PC-9 (cell line): Measurements from ENCODE around the gene CUL3. TPM values are rescaled to one million over a fixed set of nuclear protein-coding genes. Genes with fewer than 3 reads are reported as not detected.

Source experiments
- BruUV-seq: library from RNA; stranded (reverse); fragments of 400-500 nt; replicated peaks from 2 replicates; lab custom pipeline; 2021; lab: Mats Ljungman, UMichigan
- CTCF ChIA-PET: fragments of 300-600 bp; sonication (Branson Sonifier 250); formaldehyde crosslinking; loops from one replicate; lab custom pipeline; 2022; ENCODE audit warnings: antibody characterized with exemption; lab: Charles Lee
- POLR2A ChIA-PET: fragments of 300-600 bp; sonication (Branson Sonifier 250); formaldehyde crosslinking; loops from one replicate; lab custom pipeline; 2022; ENCODE audit warnings: antibody characterized with exemption; ENCODE audit not compliant: unreplicated experiment; lab: Charles Lee
- DNase-seq, 2 experiments: peaks; one replicate each; pipeline versions ENCODE4 v3.0.0 to v3.0.0-alpha.2; 2015 to 2022; ENCODE audit warnings: mixed read lengths in 1 of 2
- H2AFZ ChIP-seq: fragments of 200-600 bp; sonication (generic); 2 replicates; pipeline ENCODE4 v1.8.1; 2017; ENCODE audit warnings: antibody characterized with exemption
- H3F3A ChIP-seq: fragments of 200-600 bp; sonication (generic); 2 replicates; pipeline ENCODE4 v1.8.1; 2017; ENCODE audit warnings: antibody characterized with exemption, mild to moderate bottlenecking, low read depth; ENCODE audit not compliant: insufficient read depth
- H3K27ac ChIP-seq: fragments of 200-600 bp; sonication (generic); 2 replicates; pipeline ENCODE4 v1.6.1; 2016; ENCODE audit warnings: mixed run types
- H3K27me3 ChIP-seq: fragments of 200-600 bp; sonication (generic); 2 replicates; pipeline ENCODE4 v1.6.1; 2016; ENCODE audit warnings: low read depth, mixed run types; ENCODE audit not compliant: insufficient read depth
- H3K36me3 ChIP-seq: fragments of 200-600 bp; sonication (generic); 2 replicates; pipeline ENCODE4 v1.6.1; 2016; ENCODE audit warnings: low read depth, mixed run types
- H3K4me1 ChIP-seq: fragments of 200-600 bp; sonication (generic); replicated peaks from 2 replicates; pipeline ENCODE4 v1.6.1; 2016; ENCODE audit warnings: mixed run types; ENCODE audit not compliant: insufficient read depth
- H3K4me2 ChIP-seq: fragments of 200-600 bp; sonication (generic); 2 replicates; pipeline ENCODE4 v1.6.1; 2017; ENCODE audit warnings: mixed run types
- H3K4me3 ChIP-seq: fragments of 200-600 bp; sonication (generic); 2 replicates; pipeline ENCODE4 v1.6.1; 2016; ENCODE audit warnings: mixed run types
- H3K79me2 ChIP-seq: fragments of 200-600 bp; sonication (generic); 2 replicates; pipeline ENCODE4 v1.6.1; 2017; ENCODE audit warnings: low read depth, mixed run types
- H3K9me2 ChIP-seq: fragments of 200-600 bp; sonication (generic); 2 replicates; pipeline ENCODE4 v1.8.1; 2017; ENCODE audit warnings: mild to moderate bottlenecking; ENCODE audit not compliant: insufficient read depth
- H3K9me3 ChIP-seq: fragments of 200-600 bp; sonication (generic); 2 replicates; pipeline ENCODE4 v1.8.1; 2016; ENCODE audit warnings: low read depth; ENCODE audit not compliant: insufficient read depth
- H4K20me1 ChIP-seq: fragments of 200-600 bp; sonication (generic); 2 replicates; pipeline ENCODE4 v1.8.1; 2017; ENCODE audit not compliant: insufficient read depth
- CTCF ChIP-seq: fragments of 200-600 bp; sonication (generic); conservative IDR thresholded peaks from 2 replicates; pipeline ENCODE4 v1.6.1; 2017; ENCODE audit warnings: mixed run types, antibody characterized with exemption, mild to moderate bottlenecking, moderate library complexity
- EZH2 ChIP-seq: fragments of 200-600 bp; sonication (generic); IDR thresholded peaks from 2 replicates; pipeline ENCODE4 v1.8.0; 2017; ENCODE audit warnings: antibody characterized with exemption, low read depth
- intact Hi-C: fragments of 100-400 bp; cut with micrococcal nuclease; formaldehyde crosslinking; loops from one replicate; pipeline ENCODE4 v1.10.0; 2022; ENCODE audit not compliant: unreplicated experiment
- total RNA-seq: library from RNA; stranded (reverse); gene quantifications from 2 replicates; pipeline ENCODE4 v1.2.3, GENCODE V29; 2021

CUL3 gene
- total RNA-seq, 1 experiment from 2014 or later: 200 TPM

GRCh38 chr2:224572338-224572737 lies 12.8 kb downstream of the CUL3 start:
- Histone ChIP-seq H4K20me1 (peaks cover 98% of the 10 kb centered on the region), H3K9me3 (no peaks in the 10 kb centered on the region), H3K27me3 (no peaks in the 10 kb centered on the region), H3K4me3 (no peak overlapping the region), H3K9me2 (no peaks in the 10 kb centered on the region), H3K79me2 (peaks cover 100% of the 10 kb centered on the region), H3F3A (0 out of 2 replicates have a peak, but pooled peaks cover 4% of the 10 kb centered on the region), H3K4me1 (peaks cover 40% of the 10 kb centered on the region), H3K36me3 (peaks cover 35% of the 10 kb centered on the region), H2AFZ (no peak overlapping the region), H3K4me2 (no peak overlapping the region), H3K27ac (no peak overlapping the region)
- CTCF ChIA-PET: interaction anchor here (0.7 kb wide), 2 partner anchors 402 to 605 kb away, joined by 4 to 6 read pairs; no protein-coding TSS in a partner anchor
- intact Hi-C loops: no loop called here
- no peak for TF ChIP-seq CTCF
- no peak for TF ChIP-seq EZH2
- POLR2A ChIA-PET: no interaction called here
- DNase-seq: no peak
- no TSS peak for BruUV-seq

- POLR2A ChIA-PET: interaction anchor here (0.6 to 0.7 kb wide), 3 partner anchors 9 to 1081 kb away, joined by 3 to 5 read pairs (median 5); no protein-coding TSS in a partner anchor
- peak overlapping the region; percentile 12; the same call in 1 of the 2 replicates for H3K4me2 ChIP-seq
- TF ChIP-seq CTCF (no peak), EZH2 (no peak)
- peaks cover 35% of the 10 kb centered on the region for H3K4me1 ChIP-seq
- no peaks in the 10 kb centered on the region for H3K27me3 ChIP-seq
- peak overlapping the region; percentile 42 for H3K27ac ChIP-seq
- CTCF ChIA-PET: interaction anchor here (0.5 to 0.6 kb wide), 2 partner anchors 54 to 215 kb away, joined by 3 read pairs; no protein-coding TSS in a partner anchor
- no peak overlapping the region for H2AFZ ChIP-seq
- H3K4me3 ChIP-seq: no peak overlapping the region
- no peaks in the 10 kb centered on the region for H3K9me2 ChIP-seq
- H4K20me1 ChIP-seq: peaks cover 100% of the 10 kb centered on the region
- DNase-seq: no peak
- peaks cover 43% of the 10 kb centered on the region for H3K36me3 ChIP-seq
- H3K9me3 ChIP-seq: peaks cover 8% of the 10 kb centered on the region; the same call in 1 of the 2 replicates
- peaks cover 4% of the 10 kb centered on the region; the same call in 1 of the 2 replicates for H3F3A ChIP-seq
- intact Hi-C loops: no loop called here
- peaks cover 100% of the 10 kb centered on the region for H3K79me2 ChIP-seq
- BruUV-seq: no TSS peak
Observed at GRCh38 chr2:224570328-224570993, 14.7 kb downstream of the CUL3 start.

- no peak for DNase-seq
- H3K4me1 ChIP-seq: peaks cover 28% of the 10 kb centered on the region
- peak overlapping the region; percentile 42 for H3K27ac ChIP-seq
- H3K36me3 ChIP-seq: peaks cover 43% of the 10 kb centered on the region
- H3K9me2 ChIP-seq: no peaks in the 10 kb centered on the region
- no TSS peak for BruUV-seq
- peaks cover 4% of the 10 kb centered on the region; the same call in 1 of the 2 replicates for H3F3A ChIP-seq
- no peak overlapping the region for H3K4me3 ChIP-seq
- H3K79me2 ChIP-seq: peaks cover 100% of the 10 kb centered on the region
- peak overlapping the region; percentile 12; the same call in 1 of the 2 replicates for H3K4me2 ChIP-seq
- ChIA-PET CTCF (no interaction called here), POLR2A (interaction anchor here (0.6 kb wide), 2 partner anchors 92 to 129 kb away, joined by 3 to 12 read pairs; no protein-coding TSS in a partner anchor)
- peaks cover 100% of the 10 kb centered on the region for H4K20me1 ChIP-seq
- TF ChIP-seq EZH2 (no peak), CTCF (no peak)
- intact Hi-C loops: no loop called here
- no peaks in the 10 kb centered on the region for H3K27me3 ChIP-seq
- H3K9me3 ChIP-seq: peaks cover 8% of the 10 kb centered on the region; the same call in 1 of the 2 replicates
- no peak overlapping the region for H2AFZ ChIP-seq
Observed at GRCh38 chr2:224569654-224570053, 15.5 kb downstream of the CUL3 start.
